DMS153 (cell line): ENCODE data around the gene EVA1A.
A peak's percentile ranks its signal among the peaks of the same experiment; 100 is the strongest.

Experiments
- DNase-seq: peaks from one replicate; lab custom pipeline; 2025; lab: John Stamatoyannopoulos, UW

The EVA1A gene

GRCh38 chr2:75560768-75561565, at the start of gene EVA1A:
Gene EVA1A, minus strand, starts transcription at chr2:75560939. Its CDS starts 42,799 bp downstream, at chr2:75518140.
- DNase-seq: no peak

- no peak for DNase-seq
These were observed 49.3 kb upstream of the EVA1A start for GRCh38 chr2:75609937-75610508.

GRCh38 chr2:75609334-75609689, 48.6 kb upstream of the EVA1A start:
- DNase-seq: no peak

- peak; percentile 46 for DNase-seq
These were observed 48.1 kb upstream of the EVA1A start for GRCh38 chr2:75608684-75609333.

- no peak for DNase-seq
These were observed 47.4 kb upstream of the EVA1A start for GRCh38 chr2:75607988-75608683.

GRCh38 chr2:75607400-75607798, 46.7 kb upstream of the EVA1A start:
- DNase-seq: no peak

- DNase-seq: no peak
These were observed 46.1 kb upstream of the EVA1A start for GRCh38 chr2:75606761-75607399.

GRCh38 chr2:75605770-75606529, 45.2 kb upstream of the EVA1A start:
- DNase-seq: peak; percentile 21

- no peak for DNase-seq
These were observed 43.7 kb upstream of the EVA1A start for GRCh38 chr2:75604484-75604883.

GRCh38 chr2:75603477-75603876, 42.7 kb upstream of the EVA1A start:
- DNase-seq: no peak

GRCh38 chr2:75602724-75603342, 42.1 kb upstream of the EVA1A start:
- no peak for DNase-seq

- DNase-seq: no peak
These were observed 39.8 kb upstream of the EVA1A start for GRCh38 chr2:75600461-75601011.

- DNase-seq: no peak
These were observed 37.9 kb upstream of the EVA1A start for GRCh38 chr2:75598589-75599155.

GRCh38 chr2:75597949-75598348, 37.2 kb upstream of the EVA1A start:
- DNase-seq: no peak

GRCh38 chr2:75596784-75597183, 36.0 kb upstream of the EVA1A start:
- DNase-seq: no peak

- DNase-seq: no peak
These were observed 35.0 kb upstream of the EVA1A start for GRCh38 chr2:75595541-75596395.

- DNase-seq: no peak
These were observed 33.9 kb upstream of the EVA1A start for GRCh38 chr2:75594596-75594995.

GRCh38 chr2:75592888-75593287, 32.1 kb upstream of the EVA1A start:
- no peak for DNase-seq

GRCh38 chr2:75592030-75592429, 31.3 kb upstream of the EVA1A start:
- DNase-seq: peak; percentile 91
